ENCODE data around the gene NMB.

NMB gene

DNA sequence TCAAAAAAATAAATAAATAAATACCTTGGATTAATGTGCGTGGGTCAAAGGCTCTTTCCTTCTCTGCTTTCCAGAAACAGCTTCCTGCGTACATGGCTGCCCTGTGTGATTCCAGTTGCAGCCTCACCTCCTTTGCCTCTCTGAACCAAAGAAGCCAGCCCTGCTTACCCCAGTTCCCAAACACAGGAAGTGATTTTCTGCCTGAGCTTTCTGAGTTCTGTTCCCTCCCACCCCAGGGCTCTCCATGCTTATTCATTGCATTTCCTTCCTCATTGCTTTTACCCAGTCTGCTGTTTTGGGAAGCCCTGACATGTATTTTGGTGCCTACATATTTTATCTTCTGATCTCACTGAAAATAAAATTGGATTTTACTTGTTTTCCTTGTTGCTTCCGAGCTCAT is 41.8 kb downstream of the NMB start:
- no peak for DNase-seq (ENCODE audit: low read depth in 2 of 2)

DNA sequence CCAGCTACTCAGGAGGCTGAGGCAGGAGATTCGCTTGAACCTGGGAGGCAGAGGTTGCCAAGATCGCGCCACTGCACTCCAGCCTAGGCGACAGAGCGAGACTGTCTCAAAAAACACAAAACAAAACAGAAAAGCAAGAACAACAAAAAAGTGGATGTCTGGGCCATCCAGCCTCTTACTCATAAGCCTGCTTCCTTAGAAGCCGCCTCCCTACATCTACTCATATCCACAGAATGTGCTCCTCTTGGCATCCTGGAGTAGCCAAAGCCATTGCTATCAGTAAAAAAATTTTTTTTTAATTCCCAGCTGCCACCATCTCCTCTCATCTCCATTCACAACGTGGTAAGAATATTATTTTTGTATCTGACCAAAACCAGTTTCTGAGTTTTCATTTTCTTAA is 46.4 kb downstream of the NMB start:
- no peak for DNase-seq (ENCODE audit: low read depth in 2 of 2)

- no peak for DNase-seq (ENCODE audit: low read depth in 2 of 2)
Measured at GRCh38 chr15:84609818-84610525, 48.0 kb downstream of the NMB start.

DNA sequence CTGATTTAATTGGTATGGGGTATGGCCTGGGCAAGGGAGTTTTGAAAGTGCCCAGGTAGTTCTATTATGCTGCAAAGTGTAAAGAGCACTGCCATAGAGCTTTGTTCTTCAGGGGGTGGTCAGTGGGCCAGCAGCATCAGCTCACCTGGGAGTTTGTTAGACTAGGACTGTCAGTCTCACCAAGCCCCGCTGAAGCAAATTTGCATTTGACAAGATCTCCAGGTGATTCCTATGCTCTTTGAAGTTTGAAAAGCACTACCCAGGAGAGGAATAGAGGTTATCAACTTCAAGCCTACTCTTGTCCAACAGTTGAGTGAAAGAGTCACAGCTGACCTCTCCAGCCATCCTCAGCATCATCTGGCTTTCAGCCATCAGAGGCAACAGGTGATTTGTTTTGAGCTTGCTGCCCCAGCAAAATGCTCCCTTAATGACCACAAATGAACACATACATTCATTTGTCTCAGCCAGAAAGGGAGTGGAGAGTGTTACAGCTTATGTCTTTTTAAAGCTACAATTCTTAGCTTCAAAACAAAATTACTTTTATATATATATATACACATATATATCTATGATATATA is 49.2 kb downstream of the NMB start:
- no peak for DNase-seq (ENCODE audit: low read depth in 2 of 2)

- no peak for DNase-seq (ENCODE audit: low read depth in 2 of 2)
Measured at GRCh38 chr15:84606653-84607120, 51.3 kb downstream of the NMB start.

DNA sequence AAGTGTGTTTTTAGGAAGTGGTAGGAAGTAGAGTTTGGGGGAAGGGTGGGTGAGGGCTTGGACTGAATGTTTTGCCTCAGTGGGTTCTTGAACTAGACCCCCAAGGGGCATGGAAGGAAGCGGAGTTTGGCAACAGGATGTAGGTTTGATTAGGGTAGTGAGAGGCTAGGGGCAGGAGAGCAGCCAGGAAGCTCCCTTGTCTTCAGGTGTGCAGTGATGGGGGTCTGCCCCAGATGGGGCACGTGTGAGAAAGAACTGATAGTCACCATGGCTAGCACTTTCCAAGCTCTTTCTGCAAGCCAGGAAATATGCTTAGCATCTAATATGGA is 52.5 kb downstream of the NMB start:
- DNase-seq (ENCODE audit: low read depth in 2 of 2): no peak
